ENCODE data around the gene PRICKLE2.

DNA sequence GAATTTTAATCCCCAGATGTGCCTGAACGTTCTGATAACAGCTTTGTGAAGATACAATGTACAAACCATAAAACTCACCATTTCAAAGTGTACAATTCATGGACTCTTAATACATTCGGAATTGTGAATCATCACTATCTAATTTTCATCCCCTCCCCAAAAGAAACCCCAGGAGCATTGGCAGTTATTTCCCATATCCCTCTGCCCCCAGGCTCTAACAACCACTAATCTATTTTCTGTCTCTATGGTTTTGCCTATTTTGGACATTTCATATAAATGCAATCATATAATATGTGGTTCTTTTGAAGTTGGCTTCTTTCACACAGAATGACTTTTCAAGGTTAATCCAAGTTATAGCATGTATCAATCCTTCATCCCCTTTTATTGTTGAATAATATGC lies 25.3 kb downstream of the PRICKLE2 start:
- TF ChIP-seq, protein P1, sequence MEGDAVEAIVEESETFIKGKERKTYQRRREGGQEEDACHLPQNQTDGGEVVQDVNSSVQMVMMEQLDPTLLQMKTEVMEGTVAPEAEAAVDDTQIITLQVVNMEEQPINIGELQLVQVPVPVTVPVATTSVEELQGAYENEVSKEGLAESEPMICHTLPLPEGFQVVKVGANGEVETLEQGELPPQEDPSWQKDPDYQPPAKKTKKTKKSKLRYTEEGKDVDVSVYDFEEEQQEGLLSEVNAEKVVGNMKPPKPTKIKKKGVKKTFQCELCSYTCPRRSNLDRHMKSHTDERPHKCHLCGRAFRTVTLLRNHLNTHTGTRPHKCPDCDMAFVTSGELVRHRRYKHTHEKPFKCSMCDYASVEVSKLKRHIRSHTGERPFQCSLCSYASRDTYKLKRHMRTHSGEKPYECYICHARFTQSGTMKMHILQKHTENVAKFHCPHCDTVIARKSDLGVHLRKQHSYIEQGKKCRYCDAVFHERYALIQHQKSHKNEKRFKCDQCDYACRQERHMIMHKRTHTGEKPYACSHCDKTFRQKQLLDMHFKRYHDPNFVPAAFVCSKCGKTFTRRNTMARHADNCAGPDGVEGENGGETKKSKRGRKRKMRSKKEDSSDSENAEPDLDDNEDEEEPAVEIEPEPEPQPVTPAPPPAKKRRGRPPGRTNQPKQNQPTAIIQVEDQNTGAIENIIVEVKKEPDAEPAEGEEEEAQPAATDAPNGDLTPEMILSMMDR (IDR thresholded peaks at IDR 0.05) = no peak
- TF ChIP-seq POLR2A (IDR thresholded peaks at IDR 0.05) = no peak
